Glomerular endothelial cell (primary cell): ENCODE data around the gene TSG101. TPM values are rescaled to one million over a fixed set of nuclear protein-coding genes. Genes with fewer than 3 reads are reported as not detected.

Experiments used
- DNase-seq: peaks from one replicate; pipeline ENCODE4 v3.0.0-alpha.2; 2011; ENCODE audit warnings: low read depth, low spot score; ENCODE audit errors: extremely low read depth
- total RNA-seq: library from RNA; depleted of rRNA; stranded (reverse); fragments of >200 nt; gene quantifications from 2 replicates; pipeline ENCODE4 v1.2.3, GENCODE V29; 2015

Gene TSG101
- total RNA-seq, 1 donor from 2014 or later: 91.4 TPM

DNA sequence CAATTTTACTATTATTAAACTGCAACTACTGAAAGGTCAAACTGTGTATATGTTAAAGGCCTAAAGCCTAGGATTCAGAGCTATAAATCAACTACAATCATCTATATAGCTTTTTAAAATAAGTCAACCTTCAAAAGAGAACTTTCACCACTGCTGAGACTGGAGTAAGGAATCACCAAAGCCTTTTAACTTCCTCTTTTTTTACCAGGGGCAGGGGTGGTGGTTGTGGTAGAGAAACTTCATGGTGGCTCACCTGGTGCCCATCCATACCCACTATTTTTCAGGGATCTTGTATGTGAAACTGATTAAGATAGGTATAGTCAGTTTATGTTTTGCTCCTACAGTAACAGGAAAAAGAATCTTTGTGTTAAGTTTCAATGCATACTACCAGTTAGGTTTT is 31.5 kb downstream of the TSG101 start:
- no peak for DNase-seq

DNA sequence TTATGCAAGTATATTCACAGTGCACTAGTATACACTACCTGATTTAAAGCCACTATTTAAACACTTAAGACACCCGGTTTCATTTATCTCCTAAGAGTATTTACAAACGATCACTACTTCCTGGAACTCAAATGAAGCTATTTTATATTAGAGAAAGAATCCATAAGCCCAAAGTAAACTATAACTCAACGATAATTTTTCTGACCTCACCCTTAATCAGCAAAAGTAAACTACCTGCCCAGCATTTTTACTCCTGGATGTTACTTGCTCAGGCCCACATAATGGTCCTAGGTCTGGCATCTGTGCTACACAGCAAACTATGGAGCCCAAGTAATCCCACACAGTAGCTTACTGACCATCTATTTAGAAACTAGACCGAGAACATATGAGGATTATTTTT is 33.4 kb downstream of the TSG101 start:
- no peak for DNase-seq

DNA sequence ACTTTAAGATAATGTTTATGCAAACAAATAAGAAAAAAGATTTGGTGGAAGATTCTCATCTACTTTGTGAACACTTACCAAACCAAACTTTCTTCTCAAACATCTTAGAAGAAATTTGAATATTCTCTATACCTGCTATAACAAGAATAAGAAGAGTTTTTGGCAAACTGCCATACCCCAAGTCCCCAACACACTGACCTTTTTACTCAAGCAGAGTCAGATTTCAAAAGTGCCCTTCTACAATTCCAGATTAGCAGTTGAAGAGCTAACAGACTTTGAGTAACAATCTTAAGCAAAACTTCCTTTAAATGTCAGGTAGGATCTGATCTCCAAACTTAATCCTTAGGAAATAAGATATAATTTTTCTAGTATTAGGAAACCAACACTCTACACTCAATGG is 33.9 kb downstream of the TSG101 start:
- no peak for DNase-seq

DNA sequence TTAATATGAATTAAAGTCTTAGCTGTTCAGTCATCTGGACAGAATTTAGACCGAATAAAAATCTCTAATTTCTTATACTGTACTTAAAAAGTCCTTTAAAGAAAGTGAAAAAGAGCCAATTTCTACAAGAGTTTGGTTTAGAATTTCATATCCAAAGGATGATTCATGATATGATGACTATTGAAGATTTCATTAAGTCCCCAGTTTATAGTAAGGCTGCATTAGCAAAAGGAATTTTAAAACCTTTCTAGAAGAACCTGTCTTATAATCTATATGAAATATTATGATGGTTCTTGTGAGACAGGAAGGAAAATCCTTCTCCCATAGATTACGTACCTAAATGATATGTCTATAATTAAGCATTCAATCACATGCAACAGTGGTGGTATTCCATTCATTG is 34.8 kb downstream of the TSG101 start:
- no peak for DNase-seq

DNA sequence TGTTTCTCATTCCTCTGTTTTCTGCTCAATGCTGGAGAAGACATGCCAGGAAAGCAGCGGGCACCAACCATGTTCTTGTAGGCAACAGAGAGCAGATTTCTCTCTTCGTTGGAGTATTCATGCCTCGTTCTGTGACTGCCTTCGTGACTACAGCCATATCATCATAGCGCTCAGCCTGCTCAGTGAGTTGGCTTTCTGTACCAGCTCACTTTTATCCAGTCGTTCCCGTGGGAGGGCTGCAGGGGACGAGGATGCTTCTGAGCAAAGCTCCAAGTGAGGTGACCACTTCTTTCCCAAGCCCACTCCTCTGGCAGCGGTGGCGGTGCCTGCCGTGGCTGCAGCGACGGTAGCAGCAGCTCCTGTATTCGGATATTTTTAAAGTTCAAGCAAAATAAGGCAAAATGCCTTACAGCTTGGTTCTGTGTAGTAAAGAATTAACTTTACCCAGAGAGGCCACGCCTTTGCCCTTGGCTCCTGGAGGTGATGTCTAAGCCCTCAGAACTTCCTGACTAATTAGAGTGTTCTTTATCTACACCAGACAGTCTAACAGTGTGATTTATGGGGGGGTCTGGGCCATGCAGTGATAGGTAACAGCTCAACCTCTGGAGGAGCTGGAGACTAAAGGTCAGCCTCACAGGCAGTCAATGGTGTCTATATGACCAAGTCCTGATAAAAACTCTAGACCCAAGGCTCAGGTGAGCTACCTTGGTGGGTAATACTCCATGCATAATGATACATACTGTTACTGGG is 35.8 kb downstream of the TSG101 start:
- no peak for DNase-seq

DNA sequence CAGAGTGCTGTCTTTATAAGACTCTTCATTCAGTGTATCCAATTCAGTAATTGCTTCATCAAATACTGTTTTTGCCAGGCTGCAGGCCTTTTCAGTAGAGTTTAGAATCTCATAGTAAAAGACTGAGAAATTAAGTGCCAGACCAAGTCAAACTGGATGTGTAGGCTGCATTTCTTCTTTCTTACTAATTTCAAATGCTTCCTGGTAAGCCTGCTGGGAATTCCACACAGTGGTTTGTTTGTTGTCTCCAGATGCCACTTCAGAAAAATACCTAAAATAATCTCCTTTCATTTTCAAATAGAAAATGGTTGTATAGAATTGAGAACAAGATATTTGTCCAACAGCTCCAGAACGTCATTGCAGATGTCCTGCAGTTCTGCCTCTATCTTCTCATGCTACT is 36.4 kb downstream of the TSG101 start:
- DNase-seq: no peak

DNA sequence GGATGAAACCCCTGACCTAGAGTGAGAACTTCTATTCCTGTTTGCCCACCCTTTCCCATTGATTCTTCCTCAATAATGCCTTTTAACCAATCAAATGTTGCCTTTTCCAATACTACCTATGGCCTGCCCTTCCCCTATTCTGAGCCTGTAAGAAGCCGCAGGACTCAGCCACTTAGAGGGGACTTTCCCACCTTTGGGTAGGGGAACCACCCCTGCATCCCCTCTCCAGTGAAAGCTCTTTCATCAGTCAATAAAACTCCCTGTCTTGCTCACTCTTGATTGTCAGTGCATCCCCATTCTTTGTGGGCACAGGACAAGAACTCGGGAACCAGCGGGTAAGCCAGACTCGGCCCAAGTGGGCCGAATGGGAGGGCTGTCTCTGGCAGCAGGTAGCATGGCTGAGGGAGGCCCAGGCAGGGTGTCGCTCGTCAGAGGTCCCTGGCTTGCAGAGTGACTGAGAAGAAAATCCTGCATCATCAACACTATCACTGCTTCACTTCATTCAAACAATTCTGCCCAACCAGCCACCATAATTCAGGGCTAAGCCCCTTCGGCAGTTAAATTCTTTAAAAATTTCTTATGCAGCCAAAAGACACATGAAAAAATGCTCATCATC is 40.7 kb downstream of the TSG101 start:
- no peak for DNase-seq

DNA sequence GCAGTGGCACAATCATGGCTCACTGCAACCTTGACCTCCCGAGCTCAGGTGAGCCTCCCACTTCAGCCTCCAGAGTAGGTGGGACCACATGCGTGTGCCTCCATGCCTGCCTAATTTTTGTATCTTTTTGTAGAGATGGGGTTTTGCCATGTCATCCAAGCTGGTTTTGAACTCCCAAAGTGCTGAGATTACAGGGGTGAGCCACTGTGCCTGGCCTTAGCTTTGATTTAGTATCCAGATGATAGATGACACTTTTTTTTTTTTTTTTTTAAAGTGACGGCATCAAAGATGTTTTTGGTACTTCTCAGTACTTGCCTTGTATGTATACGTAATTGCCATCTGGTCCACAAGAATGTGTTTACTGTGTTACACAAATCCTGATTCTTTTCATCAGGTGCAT is 47.7 kb downstream of the TSG101 start:
- DNase-seq: no peak

DNA sequence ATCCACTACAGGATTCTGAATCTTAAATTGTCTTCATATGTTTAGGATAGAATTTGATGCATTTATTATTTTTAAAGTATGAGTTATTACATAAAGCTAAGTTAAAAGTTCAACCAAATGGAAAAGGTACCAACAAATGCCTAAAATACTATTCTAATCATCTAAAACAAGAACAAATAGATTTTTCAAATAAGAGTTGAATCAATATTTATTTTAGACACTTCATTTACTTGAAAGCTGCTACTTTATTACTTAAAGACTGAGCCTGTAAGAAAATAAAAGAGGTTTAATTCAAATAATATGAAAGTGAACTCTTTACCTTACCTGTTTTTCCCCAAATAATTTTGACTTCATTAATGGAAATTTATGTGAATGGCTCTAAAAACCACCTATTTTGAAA is 54.2 kb downstream of the TSG101 start:
- DNase-seq: no peak

DNA sequence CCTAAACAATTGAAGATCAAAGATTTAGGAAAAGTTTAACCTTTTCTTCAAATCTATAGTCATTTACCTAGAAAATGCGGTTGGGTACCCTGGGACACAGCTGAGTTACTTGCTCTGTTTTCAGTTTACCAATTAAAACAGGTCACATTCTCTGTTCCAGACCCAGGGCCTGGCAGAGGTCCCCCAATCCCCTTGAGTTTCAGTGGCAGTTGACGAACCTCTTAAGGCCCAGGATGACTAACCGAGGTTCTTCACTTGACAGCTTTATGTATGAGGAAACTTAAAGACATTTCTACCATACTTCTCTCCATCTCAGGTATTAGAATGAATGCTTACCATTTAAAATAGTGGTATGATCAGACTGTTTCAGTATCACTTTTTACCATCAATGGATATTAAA is 54.7 kb downstream of the TSG101 start:
- DNase-seq: no peak

DNA sequence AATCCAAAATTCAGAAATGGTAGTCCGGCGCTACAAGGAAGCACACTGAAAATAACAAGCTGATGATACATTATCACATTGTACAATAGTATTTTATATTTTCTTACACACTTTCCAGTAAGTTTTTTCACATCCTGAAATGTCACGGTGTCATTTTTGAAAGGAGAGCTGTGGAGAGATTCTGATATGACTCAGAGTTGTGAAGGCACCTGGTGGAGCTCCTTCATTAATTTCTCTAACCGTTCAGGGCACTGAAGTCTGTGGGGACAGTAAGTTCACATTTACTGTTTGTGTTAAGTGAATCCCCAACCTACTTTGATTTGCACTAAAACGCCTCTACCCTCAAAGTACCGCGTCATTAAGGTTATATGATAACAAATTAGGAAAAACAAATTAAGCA is 57.8 kb downstream of the TSG101 start:
- DNase-seq: no peak

DNA sequence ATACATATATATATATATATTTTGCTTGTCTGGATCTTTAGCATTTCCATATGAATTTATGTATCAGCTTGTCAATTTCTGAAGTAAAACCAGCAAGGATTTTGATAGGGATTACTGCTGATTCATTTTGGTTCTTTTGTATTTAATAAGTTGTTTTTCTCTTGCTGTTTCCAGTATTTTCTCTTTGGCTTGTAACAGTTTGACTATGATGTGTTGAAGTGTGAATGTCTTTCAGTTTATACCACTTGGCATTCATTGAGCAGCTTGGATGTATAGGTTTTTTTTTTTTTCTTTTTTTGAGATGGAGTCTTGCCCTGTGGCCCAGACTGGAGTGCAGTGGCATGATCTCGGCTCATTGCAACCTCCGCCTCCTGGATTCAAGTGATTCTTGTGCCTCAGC is 58.7 kb downstream of the TSG101 start:
- DNase-seq: no peak

DNA sequence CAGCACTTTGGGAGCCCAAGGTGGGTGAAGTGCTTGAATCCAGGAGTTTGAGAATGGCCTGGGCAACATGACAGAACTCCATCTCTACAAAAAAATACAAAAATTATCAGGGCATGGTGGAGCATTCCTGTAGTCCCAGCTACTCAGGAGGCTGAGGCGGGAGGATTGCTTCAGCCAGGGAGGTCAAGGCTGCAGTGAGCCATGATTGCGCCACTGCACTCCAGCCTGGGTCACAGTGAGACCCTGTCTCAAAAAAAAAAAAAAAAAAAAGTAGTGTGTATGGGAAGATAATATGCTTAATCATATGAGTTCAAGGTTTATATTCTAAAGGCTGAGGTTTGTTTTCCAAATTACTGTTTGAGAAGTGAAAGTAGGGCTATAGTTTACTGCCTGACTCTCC is 60.3 kb downstream of the TSG101 start:
- DNase-seq: no peak

DNA sequence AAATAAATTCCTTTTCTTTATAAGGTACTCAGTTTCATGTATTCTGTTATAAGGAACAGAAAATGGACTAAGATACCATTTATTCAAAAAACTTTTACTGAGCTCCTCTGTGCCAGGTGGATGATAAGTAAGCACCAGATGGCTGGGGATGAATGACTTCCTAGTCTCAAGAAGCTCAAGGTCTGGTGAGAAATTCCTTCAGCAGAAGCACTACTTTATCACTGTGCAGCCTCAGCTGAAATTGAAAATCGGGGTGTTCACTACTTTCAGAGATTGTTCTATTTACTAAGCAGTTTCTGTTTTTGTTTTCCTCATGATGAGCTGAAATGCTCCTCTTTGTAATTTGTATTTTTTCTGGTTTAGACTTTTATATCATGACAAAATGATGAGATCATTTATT is 63.3 kb downstream of the TSG101 start:
- DNase-seq: no peak

DNA sequence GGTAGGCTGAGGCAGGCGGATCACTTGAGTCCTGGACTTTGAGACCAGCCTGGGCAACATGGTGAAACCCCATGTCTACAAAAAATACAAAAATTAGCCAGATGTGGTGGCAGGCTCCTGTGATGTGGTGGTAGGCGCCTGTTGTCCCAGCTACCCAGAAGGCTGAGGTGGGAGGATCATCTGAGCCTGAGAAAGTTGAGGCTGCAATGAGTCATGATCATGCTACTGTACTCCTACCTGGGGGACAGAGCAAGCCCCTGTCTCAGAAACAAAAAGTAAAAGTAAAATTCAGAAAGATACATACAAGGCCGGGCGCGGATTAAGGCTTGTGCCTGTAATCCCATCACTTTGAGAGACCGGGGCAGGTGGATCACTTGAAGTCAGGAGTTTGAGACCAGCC is 64.8 kb downstream of the TSG101 start:
- DNase-seq: no peak

DNA sequence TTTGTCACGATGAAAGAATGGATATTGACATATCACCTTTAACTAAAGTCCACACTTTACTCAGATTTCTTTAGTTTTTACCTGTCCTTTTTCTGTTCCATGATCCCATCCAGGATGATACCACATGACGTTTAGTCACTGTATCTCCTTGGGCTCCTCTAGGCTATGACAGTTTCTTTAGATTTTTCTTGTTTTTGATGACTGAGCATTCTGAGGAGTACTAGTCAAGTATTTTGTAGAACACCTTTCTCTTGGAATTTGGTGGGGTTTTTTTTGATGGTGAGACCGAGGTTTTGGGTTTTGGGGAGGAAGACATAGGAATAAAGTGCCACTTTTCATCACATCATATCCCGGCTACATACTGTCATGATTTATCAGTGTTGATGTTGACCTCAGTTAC is 67.1 kb downstream of the TSG101 start:
- DNase-seq: no peak

DNA sequence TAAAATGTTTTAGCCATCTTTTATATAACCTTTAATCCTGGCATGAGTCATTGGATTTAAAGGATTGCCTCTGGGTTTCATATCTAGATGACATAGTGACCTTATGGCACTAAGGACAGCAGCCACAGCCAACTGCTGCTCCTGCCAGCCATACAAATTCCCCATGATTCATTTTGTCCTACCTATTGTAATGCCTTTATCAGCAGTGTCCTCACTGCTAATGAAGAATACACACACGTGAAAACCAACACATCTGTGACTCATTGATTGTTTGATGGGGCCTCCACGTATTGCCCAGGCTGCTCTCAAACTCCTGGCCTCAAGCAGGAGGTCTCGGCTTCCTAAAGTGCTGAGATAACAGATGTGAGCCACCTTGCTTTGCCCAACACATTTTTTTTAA is 69.3 kb downstream of the TSG101 start:
- peak; percentile 20 for DNase-seq

DNA sequence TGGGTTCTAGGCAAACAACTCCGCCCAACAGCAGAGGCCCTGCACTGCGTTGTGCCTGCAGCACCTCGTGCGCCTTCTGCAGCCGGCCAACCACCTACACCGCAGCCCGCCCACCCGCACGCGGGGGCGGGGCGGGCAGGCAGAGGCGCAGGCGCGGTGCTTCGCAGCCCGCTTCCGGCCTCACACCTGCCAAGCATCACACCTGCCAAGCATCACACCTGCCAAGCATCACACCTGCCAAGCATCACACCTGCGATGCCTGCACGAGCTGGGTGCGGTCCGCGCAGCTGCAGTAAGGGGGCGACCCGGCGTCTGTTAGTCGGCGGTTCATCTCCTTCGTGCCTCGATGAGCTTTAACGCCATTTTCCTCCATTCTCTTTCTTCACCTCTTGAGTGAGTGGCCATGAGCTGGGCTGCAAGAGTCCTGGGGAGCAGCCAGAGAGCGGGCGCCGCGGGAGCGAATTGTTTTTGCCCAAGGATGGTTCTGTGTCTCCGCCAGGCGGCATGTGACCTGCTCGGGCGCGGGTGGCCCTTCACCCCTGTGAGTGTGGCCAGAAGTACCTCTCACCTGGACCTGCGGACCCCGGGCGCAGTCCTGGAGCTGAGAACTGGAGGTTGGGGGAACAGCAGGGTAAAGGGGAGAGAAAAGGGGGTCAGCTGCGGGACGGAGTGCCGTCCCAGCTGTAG is 70.9 kb downstream of the TSG101 start, which contains the start of gene LDHAL6A:
Gene LDHAL6A (plus strand): TSS at position 171 of the 687 bp plus-strand sequence. CDS start 825 bp downstream, outside the sequence.
- no peak for DNase-seq

DNA sequence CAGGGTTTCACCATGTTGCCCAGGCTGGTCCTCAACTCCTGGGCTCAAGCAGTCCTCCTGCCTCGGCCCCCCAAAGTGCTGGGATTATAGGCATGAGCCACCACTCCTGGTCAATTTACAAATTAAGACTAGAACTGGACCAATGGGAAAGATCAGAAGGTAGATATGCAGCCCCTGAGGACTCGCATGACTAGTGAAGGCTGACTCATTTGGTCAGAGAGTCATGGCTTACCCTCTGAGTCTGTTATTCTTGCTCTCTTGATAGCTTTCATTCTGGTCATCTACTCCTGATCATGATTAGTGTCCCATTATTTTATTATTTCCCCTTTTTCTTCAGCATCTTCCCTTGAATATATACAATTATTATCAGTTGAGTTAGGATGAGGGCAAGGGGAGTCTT is 73.8 kb downstream of the TSG101 start:
- DNase-seq: no peak

DNA sequence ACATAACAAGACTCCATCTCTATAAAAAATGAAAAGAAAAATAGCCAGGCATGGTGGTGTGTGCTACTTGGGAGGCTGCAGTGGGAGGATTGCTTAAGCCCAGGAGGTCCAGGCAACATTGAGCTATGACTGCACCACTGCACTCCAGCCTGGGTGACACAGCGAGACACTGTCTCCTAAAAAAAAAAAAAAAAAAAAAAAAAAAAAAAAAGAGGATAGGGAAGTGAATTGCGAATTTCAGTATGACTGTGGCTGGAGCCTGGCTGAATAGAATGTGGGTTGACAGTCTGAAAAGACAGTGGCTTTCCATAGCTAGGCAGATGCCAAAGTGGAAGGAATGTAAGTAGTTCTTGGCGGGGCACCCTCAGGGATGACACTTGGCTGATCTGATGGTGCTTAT is 77.5 kb downstream of the TSG101 start:
- no peak for DNase-seq

DNA sequence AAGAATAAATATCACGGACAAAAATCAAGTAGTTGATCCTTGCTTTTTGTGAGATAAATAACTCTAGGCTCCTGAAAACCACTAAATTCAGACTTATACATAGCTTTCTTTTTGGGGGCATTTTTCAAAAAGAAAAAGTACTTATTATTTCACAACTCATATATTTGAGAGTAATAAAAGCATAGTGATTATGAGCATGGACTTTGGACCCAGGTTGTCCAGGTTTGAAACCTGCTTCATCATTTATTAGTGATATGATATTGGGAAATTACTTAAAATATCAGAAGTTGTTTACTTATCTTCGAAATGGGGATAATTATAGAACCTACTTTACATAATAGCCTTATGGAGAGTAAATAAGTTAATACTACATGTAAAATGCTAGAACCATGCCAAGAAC is 88.1 kb downstream of the TSG101 start:
- no peak for DNase-seq
